ENCODE results near the gene CDC16.
A peak's percentile ranks its signal among the peaks of the same experiment; 100 is the strongest.

Gene CDC16

DNA sequence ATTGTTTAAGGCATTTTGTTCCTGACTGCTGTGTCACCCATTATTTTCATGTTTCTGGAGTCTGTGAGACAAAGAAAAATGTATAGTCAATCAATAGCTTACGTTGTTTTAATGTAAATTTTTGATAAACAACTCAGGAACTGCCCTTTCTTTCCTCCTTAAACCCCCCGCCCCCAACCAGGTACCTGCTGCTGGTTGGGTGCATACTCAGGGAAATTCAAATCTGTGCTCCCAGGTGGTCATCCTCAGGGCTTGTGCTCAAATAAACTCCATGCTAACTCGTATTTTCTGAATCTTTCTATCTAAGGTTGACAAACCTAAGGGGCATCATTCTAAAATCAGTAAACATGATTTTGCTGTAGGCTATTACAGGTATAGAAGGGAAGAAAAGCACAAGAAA is 4.1 kb upstream of the CDC16 start:
- Histone ChIP-seq H3K4me2 (ENCODE audit: low read length) (no peak overlapping the region), H3K9me2 (ENCODE audit: low read depth, low read length) (no peaks in the 10 kb centered on the region), H3K4me1 (ENCODE audit: insufficient read depth, low read length, severe bottlenecking) (peaks cover 20% of the 10 kb centered on the region), H3K27me3 (ENCODE audit: insufficient read depth, low read length) (0 out of 2 replicates have a peak, but pooled peaks cover 6% of the 10 kb centered on the region), H3K36me3 (ENCODE audit: insufficient read depth, low read length) (no peaks in the 10 kb centered on the region; the same call in 1 of the 2 replicates), H2AFZ (ENCODE audit: low read length) (no peak overlapping the region), H3K79me2 (ENCODE audit: insufficient read depth, low read length) (peaks cover 6% of the 10 kb centered on the region), H3K9ac (ENCODE audit: low read length) (no peak overlapping the region), H3K4me3 (ENCODE audit: low read depth, low read length, poor library complexity, severe bottlenecking) (no peak overlapping the region), H3F3A (ENCODE audit: insufficient read depth, low read length) (no peaks in the 10 kb centered on the region), H3K27ac (ENCODE audit: low read depth, low read length, poor library complexity, severe bottlenecking) (no peak overlapping the region), H3K9me3 (ENCODE audit: low read length) (0 out of 2 replicates have a peak, but pooled peaks cover 2% of the 10 kb centered on the region), H4K20me1 (ENCODE audit: insufficient read depth, low read length) (no peaks in the 10 kb centered on the region)
- TF ChIP-seq EZH2 (IDR thresholded peaks at IDR 0.05; ENCODE audit: borderline replicate concordance, low read length) = no peak
- TF ChIP-seq, protein P1, sequence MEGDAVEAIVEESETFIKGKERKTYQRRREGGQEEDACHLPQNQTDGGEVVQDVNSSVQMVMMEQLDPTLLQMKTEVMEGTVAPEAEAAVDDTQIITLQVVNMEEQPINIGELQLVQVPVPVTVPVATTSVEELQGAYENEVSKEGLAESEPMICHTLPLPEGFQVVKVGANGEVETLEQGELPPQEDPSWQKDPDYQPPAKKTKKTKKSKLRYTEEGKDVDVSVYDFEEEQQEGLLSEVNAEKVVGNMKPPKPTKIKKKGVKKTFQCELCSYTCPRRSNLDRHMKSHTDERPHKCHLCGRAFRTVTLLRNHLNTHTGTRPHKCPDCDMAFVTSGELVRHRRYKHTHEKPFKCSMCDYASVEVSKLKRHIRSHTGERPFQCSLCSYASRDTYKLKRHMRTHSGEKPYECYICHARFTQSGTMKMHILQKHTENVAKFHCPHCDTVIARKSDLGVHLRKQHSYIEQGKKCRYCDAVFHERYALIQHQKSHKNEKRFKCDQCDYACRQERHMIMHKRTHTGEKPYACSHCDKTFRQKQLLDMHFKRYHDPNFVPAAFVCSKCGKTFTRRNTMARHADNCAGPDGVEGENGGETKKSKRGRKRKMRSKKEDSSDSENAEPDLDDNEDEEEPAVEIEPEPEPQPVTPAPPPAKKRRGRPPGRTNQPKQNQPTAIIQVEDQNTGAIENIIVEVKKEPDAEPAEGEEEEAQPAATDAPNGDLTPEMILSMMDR (IDR thresholded peaks at IDR 0.05; ENCODE audit: low read length) = no peak

DNA sequence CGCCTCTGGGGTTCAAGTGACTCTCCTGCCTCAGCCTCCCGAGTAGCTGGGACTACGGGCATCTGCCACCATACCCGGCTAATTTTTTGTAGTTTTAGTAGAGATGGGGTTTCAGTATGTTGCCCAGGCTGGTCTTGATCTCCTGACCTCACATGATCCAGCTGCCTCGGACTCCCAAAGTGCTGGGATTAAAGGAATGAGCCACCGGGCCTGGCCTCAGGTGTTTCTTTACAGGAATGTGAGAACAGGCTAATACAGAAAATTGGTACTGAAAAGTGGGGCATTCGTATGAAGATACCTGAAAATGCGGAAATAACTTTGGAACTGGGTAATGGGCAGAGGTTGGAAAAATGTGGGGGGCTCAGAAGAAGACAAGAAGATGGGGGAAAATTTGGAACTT is 2.8 kb upstream of the CDC16 start:
- no peak overlapping the region for H2AFZ ChIP-seq (ENCODE audit: low read length)
- H3K79me2 ChIP-seq (ENCODE audit: insufficient read depth, low read length) = peaks cover 13% of the 10 kb centered on the region
- no peaks in the 10 kb centered on the region for H3F3A ChIP-seq (ENCODE audit: insufficient read depth, low read length)
- H3K9ac ChIP-seq (ENCODE audit: low read length) = no peak overlapping the region
- no peak for TF ChIP-seq EZH2 (IDR thresholded peaks at IDR 0.05; ENCODE audit: borderline replicate concordance, low read length)
- TF ChIP-seq, protein P1 (IDR thresholded peaks at IDR 0.05; ENCODE audit: low read length) = no peak
- peaks cover 4% of the 10 kb centered on the region for H3K36me3 ChIP-seq (ENCODE audit: insufficient read depth, low read length)
- 0 out of 2 replicates have a peak, but pooled peaks cover 2% of the 10 kb centered on the region for H3K9me3 ChIP-seq (ENCODE audit: low read length)
- no peak overlapping the region for H3K27ac ChIP-seq (ENCODE audit: low read depth, low read length, poor library complexity, severe bottlenecking)
- no peaks in the 10 kb centered on the region for H4K20me1 ChIP-seq (ENCODE audit: insufficient read depth, low read length)
- no peak overlapping the region for H3K4me2 ChIP-seq (ENCODE audit: low read length)
- H3K9me2 ChIP-seq (ENCODE audit: low read depth, low read length) = no peaks in the 10 kb centered on the region
- H3K27me3 ChIP-seq (ENCODE audit: insufficient read depth, low read length) = 0 out of 2 replicates have a peak, but pooled peaks cover 6% of the 10 kb centered on the region
- H3K4me3 ChIP-seq (ENCODE audit: low read depth, low read length, poor library complexity, severe bottlenecking) = no peak overlapping the region
- peaks cover 18% of the 10 kb centered on the region for H3K4me1 ChIP-seq (ENCODE audit: insufficient read depth, low read length, severe bottlenecking)

DNA sequence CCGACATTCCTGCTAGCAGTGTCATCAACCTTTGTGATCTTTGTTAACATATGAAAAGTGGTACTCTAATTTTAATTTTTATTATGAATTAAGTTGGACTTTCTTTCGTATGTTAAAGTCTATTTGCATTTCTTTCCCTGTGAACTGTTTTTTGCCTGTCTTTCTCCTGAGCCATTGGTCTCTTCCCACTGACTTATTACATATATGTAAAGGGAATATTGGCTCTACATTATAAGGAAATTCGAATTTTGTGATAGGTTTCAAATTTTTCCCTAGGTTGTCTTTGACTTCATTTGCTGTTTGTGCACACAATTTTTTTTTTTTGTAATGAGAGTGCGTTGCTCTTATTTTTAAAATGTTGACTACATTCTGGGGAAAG is 442 bp upstream of the CDC16 start:
- no peaks in the 10 kb centered on the region for H4K20me1 ChIP-seq (ENCODE audit: insufficient read depth, low read length)
- 0 out of 2 replicates have a peak, but pooled peaks cover 2% of the 10 kb centered on the region for H3K9me3 ChIP-seq (ENCODE audit: low read length)
- no peaks in the 10 kb centered on the region for H3F3A ChIP-seq (ENCODE audit: insufficient read depth, low read length)
- H3K9ac ChIP-seq (ENCODE audit: low read length) = peak overlapping the region; percentile 78; the same call in 1 of the 2 replicates
- TF ChIP-seq EZH2 (IDR thresholded peaks at IDR 0.05; ENCODE audit: borderline replicate concordance, low read length) = no peak
- TF ChIP-seq, protein P1 (IDR thresholded peaks at IDR 0.05; ENCODE audit: low read length) = no peak
- H3K4me1 ChIP-seq (ENCODE audit: insufficient read depth, low read length, severe bottlenecking) = peaks cover 15% of the 10 kb centered on the region
- no peak overlapping the region for H3K27ac ChIP-seq (ENCODE audit: low read depth, low read length, poor library complexity, severe bottlenecking)
- H2AFZ ChIP-seq (ENCODE audit: low read length) = peak overlapping the region; percentile 91
- H3K27me3 ChIP-seq (ENCODE audit: insufficient read depth, low read length) = no peaks in the 10 kb centered on the region
- H3K36me3 ChIP-seq (ENCODE audit: insufficient read depth, low read length) = peaks cover 26% of the 10 kb centered on the region
- H3K9me2 ChIP-seq (ENCODE audit: low read depth, low read length) = no peaks in the 10 kb centered on the region
- peak overlapping the region; percentile 93 for H3K4me2 ChIP-seq (ENCODE audit: low read length)
- peak overlapping the region; percentile 78 for H3K4me3 ChIP-seq (ENCODE audit: low read depth, low read length, poor library complexity, severe bottlenecking)
- H3K79me2 ChIP-seq (ENCODE audit: insufficient read depth, low read length) = peaks cover 13% of the 10 kb centered on the region
